AG09309 (cell line): ENCODE results near the gene ABL1.

Source experiments
- DNase-seq: peaks from one replicate; pipeline ENCODE4 v3.0.0-alpha.2; 2010; ENCODE audit warnings: low read depth
- H3K4me3 ChIP-seq: 2 replicates; pipeline ENCODE4 v1.5.1; 2011; ENCODE audit warnings: mild to moderate bottlenecking, low read depth, low read length, moderate library complexity; ENCODE audit not compliant: control insufficient read depth
- CTCF ChIP-seq: IDR thresholded peaks from 2 replicates; pipeline ENCODE4 v1.5.1; 2011; ENCODE audit warnings: mild to moderate bottlenecking, low read depth, low read length, inconsistent platforms; ENCODE audit not compliant: insufficient read depth, control insufficient read depth; ENCODE audit errors: missing control alignments

Gene ABL1

GRCh38 chr9:130903194-130904069, 68.4 kb downstream of the ABL1 start:
- no peak for TF ChIP-seq CTCF
- H3K4me3 ChIP-seq, result no peak overlapping the region
- no peak for DNase-seq

- H3K4me3 ChIP-seq, result no peak overlapping the region
- no peak for DNase-seq
- TF ChIP-seq CTCF, result no peak
Observed at GRCh38 chr9:130904070-130905044, 69.3 kb downstream of the ABL1 start.

- H3K4me3 ChIP-seq, result no peak overlapping the region
- no peak for TF ChIP-seq CTCF
- no peak for DNase-seq
Observed at GRCh38 chr9:130905125-130905901, 70.3 kb downstream of the ABL1 start.

GRCh38 chr9:130905902-130906734, 71.1 kb downstream of the ABL1 start:
- no peak for DNase-seq
- TF ChIP-seq CTCF, result no peak
- H3K4me3 ChIP-seq, result no peak overlapping the region

GRCh38 chr9:130906735-130907416, 71.8 kb downstream of the ABL1 start:
- TF ChIP-seq CTCF, result no peak
- DNase-seq, result no peak

More at GRCh38 chr9:130906735-130907416, 71.8 kb downstream of the ABL1 start:
- H3K4me3 ChIP-seq, result no peak overlapping the region
